Measurements from ENCODE around the gene MAU2.

- no peak for TF ChIP-seq CTCF (IDR thresholded peaks at IDR 0.05; ENCODE audit: control extremely low read depth in 1 of 3, insufficient read depth in 1 of 3, low read depth in 1 of 3, low read length in 3 of 3)
- no peak for TF ChIP-seq ASH2L (IDR thresholded peaks at IDR 0.05; ENCODE audit: low read length)
- TF ChIP-seq RFX5 (IDR thresholded peaks at IDR 0.05; ENCODE audit: borderline replicate concordance, low read depth, low read length): no peak
- no peak for TF ChIP-seq MAX (IDR thresholded peaks at IDR 0.05)
- no peak for TF ChIP-seq HDAC2 (IDR thresholded peaks at IDR 0.05; ENCODE audit: borderline replicate concordance in 1 of 2, low read depth in 2 of 2, low read length in 2 of 2)
- TF ChIP-seq JUND (IDR thresholded peaks at IDR 0.05; ENCODE audit: low read length): no peak
- TF ChIP-seq PHF8 (conservative IDR thresholded peaks at IDR 0.05; ENCODE audit: low read depth, low read length): no peak
- TF ChIP-seq POLR2AphosphoS5 (IDR thresholded peaks at IDR 0.05; ENCODE audit: low read depth, low read length): no peak
- TF ChIP-seq SIX5 (IDR thresholded peaks at IDR 0.05; ENCODE audit: low read depth, low read length): no peak
- no peak for TF ChIP-seq CEBPB (IDR thresholded peaks at IDR 0.05; ENCODE audit: low read depth, low read length)
- no peak for TF ChIP-seq CHD1 (IDR thresholded peaks at IDR 0.05; ENCODE audit: low read depth, low read length)
- no peak for TF ChIP-seq RAD21 (IDR thresholded peaks at IDR 0.05 in 1 of 2, conservative IDR thresholded peaks at IDR 0.05 in 1 of 2; ENCODE audit: low read depth in 2 of 2, low read length in 2 of 2)
- TF ChIP-seq CBX5 (IDR thresholded peaks at IDR 0.05; ENCODE audit: low read depth, low read length): no peak
Observed at GRCh38 chr19:19280561-19280960, 40.1 kb upstream of the MAU2 start.
